Hematopoietic multipotent progenitor cell treated with erythropoietin and hydrocortisone succinate and interleukin-3 and kit ligand, for 17 days (in vitro differentiated cells): Measurements from ENCODE around the gene MBNL1.
A peak's percentile ranks its signal among the peaks of the same experiment; 100 is the strongest.
"Not testable (repeated sequence)": the region's sequence is repeated elsewhere in the genome, so short reads cannot be mapped to it uniquely, and the experiment has no call there.

Source experiments
- DNase-seq: peaks from one replicate; pipeline ENCODE4 v3.0.0-alpha.2; 2015; ENCODE audit warnings: low spot score

MBNL1 gene

GRCh38 chr3:152350139-152350538 is 81.4 kb downstream of the MBNL1 start:
- DNase-seq = no peak

DNA sequence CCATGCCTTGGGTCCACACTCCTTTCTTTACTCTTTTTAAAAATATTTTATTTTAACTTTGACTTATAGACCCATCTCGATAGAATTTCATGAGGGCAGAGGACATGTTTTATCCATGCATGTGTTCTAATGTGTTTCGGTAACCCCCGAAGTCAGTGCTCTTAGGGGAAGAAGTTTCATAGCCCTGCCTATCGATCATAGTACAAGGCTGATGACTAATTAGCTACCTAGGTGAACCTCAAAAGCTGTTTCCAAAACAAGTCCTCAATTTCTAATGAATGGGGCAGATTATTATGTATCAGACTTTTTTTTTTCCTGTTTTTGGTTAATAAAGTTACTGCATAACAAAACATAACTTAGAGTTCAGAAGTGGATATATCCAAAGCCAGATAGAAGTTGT is 82.0 kb downstream of the MBNL1 start:
- DNase-seq = no peak

- DNase-seq = no peak
These were observed 83.8 kb downstream of the MBNL1 start for GRCh38 chr3:152352554-152352953.

DNA sequence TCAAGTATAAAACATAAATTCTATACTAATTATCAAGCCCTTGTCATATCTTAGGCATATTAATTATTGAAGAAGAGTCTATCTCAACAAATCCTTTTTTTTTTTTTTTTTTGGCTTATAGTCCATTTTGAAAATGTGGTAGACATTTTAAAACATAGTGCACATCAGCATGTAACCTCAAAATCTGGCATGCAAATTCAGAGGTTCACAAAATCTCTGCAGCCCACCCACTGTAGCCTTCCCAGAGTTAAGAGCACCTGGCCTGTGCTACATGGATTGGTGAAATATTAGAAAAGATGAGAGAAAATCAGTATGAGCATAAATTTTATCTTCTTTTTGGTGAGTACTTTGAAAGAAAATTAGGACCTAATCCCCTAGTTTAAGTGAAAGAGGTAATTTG is 84.8 kb downstream of the MBNL1 start:
- no peak for DNase-seq

- no peak for DNase-seq
These were observed 87.3 kb downstream of the MBNL1 start for GRCh38 chr3:152355744-152356665.

DNA sequence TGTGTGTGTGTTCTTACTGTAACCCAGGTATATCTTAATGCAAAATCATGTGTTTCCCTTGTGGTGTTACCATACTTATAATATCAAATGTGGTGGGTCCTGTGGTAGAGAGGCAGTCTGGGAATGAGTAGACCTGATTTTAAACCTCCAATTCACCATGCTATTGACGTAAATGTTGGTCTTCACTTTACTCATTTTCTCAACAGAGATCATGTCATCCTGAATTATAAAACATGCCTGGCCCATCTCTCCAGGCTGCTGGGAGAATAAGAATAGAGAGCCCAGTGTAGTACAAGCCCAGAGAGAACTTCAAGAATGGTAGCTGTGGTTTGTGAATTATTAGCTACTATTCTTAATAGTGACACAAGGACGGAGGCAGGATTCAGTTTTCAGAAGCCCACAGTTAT is 88.1 kb downstream of the MBNL1 start:
- DNase-seq = no peak

GRCh38 chr3:152357587-152357986 is 88.9 kb downstream of the MBNL1 start:
- DNase-seq = no peak

GRCh38 chr3:152359385-152360248 is 90.9 kb downstream of the MBNL1 start:
- DNase-seq = no peak

GRCh38 chr3:152360302-152360701 is 91.6 kb downstream of the MBNL1 start:
- DNase-seq = no peak

GRCh38 chr3:152360966-152361365 is 92.2 kb downstream of the MBNL1 start:
- DNase-seq = no peak

DNA sequence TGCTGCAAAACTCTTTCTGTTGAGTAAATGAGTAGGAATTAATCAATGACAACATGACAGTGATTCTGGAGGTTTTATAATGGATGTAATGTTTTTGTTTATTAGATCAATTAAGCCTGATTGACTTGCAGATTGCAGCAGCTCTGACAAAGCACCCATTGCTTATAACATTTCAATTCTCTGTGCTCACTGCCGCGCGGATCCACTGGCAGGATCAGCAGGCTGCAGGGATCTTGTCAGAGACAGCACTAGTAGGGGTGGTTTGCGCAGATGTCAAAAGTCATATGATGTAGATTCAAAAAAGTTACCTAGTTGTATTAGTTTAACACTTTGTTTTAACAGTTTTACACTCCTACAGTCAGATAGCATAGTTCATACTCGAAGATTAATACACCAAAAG is 93.4 kb downstream of the MBNL1 start:
- no peak for DNase-seq

DNA sequence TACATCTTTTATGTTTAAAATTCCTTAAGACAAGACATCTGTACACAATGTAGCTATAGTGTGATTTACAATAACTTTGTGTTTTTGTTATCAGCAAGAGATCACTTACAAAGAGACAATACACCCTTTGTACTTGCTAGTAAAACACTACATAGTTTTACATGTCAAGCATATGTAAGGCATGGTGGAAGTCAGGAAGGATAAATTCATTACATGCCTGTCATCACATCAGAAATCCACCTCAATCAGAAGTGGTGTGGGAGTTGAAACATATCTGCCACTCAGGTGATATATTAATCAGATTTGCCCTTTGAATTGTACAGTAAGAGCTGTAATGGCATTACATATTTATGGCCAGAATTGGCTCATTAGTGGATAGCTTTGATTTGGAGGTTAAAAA is 95.5 kb downstream of the MBNL1 start:
- no peak for DNase-seq

DNA sequence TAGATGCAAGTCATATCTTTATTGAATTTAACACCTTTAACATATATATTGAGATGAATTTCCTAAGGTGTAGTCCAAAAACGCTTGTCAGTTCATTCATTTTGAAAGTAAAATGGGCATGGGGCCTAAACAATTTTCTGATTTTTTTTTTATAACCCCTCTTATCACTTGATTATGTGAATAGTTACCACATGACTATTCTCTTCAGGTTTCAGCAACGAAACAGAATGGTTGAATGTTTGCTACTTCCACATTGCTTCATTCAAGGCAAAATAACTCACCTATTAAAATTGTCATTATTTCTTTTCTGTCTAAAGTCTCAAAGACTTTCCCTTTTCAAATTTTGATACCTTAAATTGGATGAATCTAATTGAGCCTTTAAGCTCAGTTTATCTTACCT is 96.4 kb downstream of the MBNL1 start:
- DNase-seq = no peak

- DNase-seq = no peak
These were observed 97.3 kb downstream of the MBNL1 start for GRCh38 chr3:152365766-152366593.

GRCh38 chr3:152367192-152367591 is 98.5 kb downstream of the MBNL1 start:
- DNase-seq = not testable (repeated sequence)

- DNase-seq = not testable (repeated sequence)
These were observed 103.9 kb downstream of the MBNL1 start for GRCh38 chr3:152372633-152373032.

DNA sequence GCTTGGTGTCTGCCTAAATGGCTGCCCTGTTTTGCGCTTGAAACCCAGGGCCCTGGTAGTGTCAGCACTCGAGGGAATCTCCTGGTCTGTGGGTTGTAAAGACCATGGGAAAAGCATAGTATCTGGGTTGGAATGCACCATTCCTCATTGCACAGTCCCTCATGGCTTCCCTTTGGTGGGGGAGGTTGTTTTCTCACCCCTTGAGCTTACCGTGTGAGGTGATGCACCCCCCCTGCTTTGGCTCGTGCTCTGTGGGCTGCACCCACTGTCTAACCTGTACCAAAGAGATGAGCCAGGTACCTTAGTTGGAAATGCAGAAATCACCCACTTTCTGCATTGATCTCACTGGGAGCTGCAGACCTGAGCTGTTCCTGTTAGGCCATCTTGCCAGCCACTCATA is 104.7 kb downstream of the MBNL1 start:
- DNase-seq = no peak

- DNase-seq = no peak
These were observed 105.7 kb downstream of the MBNL1 start for GRCh38 chr3:152374262-152374990.

DNA sequence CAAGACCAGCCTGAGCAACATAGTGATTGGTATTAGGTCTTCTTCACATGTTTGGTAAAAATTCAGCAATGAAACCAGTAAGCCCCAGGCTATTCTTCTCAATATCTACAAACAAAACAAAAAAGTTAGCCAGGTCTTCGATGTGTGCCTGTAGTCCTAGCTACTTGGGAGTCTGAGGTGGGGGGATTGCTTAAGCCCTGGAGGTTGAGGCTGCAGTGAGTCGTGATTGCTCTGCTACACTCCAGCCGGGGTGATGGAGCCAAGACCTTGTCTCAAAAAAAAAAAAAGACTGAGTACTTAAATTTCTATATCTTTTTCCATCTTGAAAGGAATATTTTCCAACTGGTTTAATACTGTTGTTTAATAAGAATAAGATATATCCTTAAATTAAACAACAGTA is 106.8 kb downstream of the MBNL1 start:
- peak; percentile 42 for DNase-seq

GRCh38 chr3:152376351-152377183 is 107.8 kb downstream of the MBNL1 start:
- peak; percentile 91 for DNase-seq

GRCh38 chr3:152377184-152377570 is 108.4 kb downstream of the MBNL1 start:
- no peak for DNase-seq
